ENCODE results near the gene ITIH2.

ITIH2 gene

DNA sequence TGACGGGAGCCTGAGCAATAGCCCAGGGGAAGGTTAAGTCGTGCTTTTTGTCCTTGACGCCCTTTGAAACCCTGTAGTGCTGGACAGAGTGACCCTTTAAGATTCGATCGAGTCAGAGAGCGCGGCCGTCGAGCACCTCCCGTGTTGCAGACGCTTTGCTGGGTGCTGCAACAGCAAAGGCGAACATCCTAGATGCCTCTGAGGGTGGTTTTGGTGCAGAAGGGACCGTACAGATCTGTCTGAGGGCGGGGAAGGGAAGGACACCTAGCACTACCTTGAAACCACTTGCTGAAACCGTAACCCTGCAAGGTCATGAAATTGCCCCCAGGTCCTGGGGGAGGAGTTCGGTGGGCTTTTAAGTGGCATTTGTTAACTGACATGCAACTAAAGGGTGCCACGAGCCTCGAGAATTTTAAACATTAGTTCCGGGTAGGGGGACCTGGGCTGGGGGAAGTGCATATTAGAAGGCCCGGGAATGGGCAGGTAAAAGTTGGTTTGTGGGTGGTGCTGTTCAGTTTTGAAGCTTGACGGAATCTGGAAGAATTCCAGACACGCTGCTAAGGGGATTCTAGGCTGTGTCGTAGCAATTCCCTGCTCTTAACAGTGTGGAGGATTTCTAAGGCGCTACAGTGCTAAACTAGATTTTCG, 85.6 kb downstream of the ITIH2 start:
- Histone ChIP-seq H3K27ac (ENCODE audit: low read length) (peak overlapping the region; percentile 85), H3K36me3 (ENCODE audit: insufficient read depth, low read depth, low read length) (peaks cover 24% of the 10 kb centered on the region), H3K4me3 (ENCODE audit: low read length) (peak overlapping the region; percentile 99), H3K9me3 (ENCODE audit: insufficient read depth, low read depth, low read length) (no peaks in the 10 kb centered on the region), H3K4me1 (ENCODE audit: insufficient read depth, low read length) (peaks cover 3% of the 10 kb centered on the region; the same call in 1 of the 2 replicates), H3K27me3 (ENCODE audit: insufficient read depth, low read length) (no peaks in the 10 kb centered on the region), H3K9ac (ENCODE audit: low read depth, low read length) (peak overlapping the region; percentile 94)

DNA sequence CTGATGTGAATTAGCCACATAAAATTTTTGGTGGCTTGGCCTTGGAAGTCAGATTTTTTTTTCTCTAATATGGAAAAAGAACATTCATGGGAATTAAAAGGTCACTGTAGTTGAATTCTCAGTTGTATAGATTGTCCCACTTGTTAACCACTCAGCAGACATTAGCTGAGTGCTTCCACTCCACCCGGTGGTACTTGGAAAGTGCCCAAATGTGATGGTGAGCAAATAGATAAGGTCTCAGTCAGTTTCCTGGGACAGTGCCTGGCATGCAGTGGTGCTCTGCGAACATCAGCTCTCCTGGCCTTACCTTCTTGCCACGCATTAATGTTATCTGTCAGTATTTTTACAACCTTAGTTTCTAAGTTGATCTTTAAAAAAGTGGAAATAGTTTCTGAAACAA, 86.3 kb downstream of the ITIH2 start:
- H3K4me3 ChIP-seq (ENCODE audit: low read length) = peak overlapping the region; percentile 99
- peak overlapping the region; percentile 94; the same call in 1 of the 2 replicates for H3K9ac ChIP-seq (ENCODE audit: low read depth, low read length)
- H3K9me3 ChIP-seq (ENCODE audit: insufficient read depth, low read depth, low read length) = no peaks in the 10 kb centered on the region
- peaks cover 19% of the 10 kb centered on the region; the same call in 1 of the 2 replicates for H3K36me3 ChIP-seq (ENCODE audit: insufficient read depth, low read depth, low read length)
- no peak overlapping the region for H3K27ac ChIP-seq (ENCODE audit: low read length)
- H3K27me3 ChIP-seq (ENCODE audit: insufficient read depth, low read length) = no peaks in the 10 kb centered on the region
- peaks cover 3% of the 10 kb centered on the region; the same call in 1 of the 2 replicates for H3K4me1 ChIP-seq (ENCODE audit: insufficient read depth, low read length)

DNA sequence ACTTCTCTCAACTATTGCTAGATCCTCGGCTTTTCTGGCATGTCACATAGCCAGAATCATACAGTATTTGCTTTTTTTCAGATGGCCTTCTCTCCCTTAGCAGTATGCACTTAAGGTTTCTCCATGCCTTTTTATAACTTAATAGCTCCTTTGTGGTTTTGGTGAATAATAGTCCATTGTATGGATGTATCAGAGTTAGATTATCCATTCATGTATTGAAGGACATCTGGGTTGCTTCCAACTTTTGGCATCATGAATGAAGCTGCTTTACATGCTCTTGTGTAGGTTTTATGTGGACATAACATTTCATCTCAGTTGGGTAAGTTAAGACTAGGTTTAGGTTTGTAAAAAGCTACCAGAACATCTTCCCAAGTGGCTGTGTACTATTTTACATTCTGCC, 89.4 kb downstream of the ITIH2 start:
- Histone ChIP-seq H3K9ac (ENCODE audit: low read depth, low read length) (no peak overlapping the region), H3K4me3 (ENCODE audit: low read length) (no peak overlapping the region), H3K4me1 (ENCODE audit: insufficient read depth, low read length) (no peaks in the 10 kb centered on the region; the same call in 1 of the 2 replicates), H3K27me3 (ENCODE audit: insufficient read depth, low read length) (no peaks in the 10 kb centered on the region), H3K9me3 (ENCODE audit: insufficient read depth, low read depth, low read length) (no peaks in the 10 kb centered on the region), H3K27ac (ENCODE audit: low read length) (no peak overlapping the region), H3K36me3 (ENCODE audit: insufficient read depth, low read depth, low read length) (peaks cover 35% of the 10 kb centered on the region)

DNA sequence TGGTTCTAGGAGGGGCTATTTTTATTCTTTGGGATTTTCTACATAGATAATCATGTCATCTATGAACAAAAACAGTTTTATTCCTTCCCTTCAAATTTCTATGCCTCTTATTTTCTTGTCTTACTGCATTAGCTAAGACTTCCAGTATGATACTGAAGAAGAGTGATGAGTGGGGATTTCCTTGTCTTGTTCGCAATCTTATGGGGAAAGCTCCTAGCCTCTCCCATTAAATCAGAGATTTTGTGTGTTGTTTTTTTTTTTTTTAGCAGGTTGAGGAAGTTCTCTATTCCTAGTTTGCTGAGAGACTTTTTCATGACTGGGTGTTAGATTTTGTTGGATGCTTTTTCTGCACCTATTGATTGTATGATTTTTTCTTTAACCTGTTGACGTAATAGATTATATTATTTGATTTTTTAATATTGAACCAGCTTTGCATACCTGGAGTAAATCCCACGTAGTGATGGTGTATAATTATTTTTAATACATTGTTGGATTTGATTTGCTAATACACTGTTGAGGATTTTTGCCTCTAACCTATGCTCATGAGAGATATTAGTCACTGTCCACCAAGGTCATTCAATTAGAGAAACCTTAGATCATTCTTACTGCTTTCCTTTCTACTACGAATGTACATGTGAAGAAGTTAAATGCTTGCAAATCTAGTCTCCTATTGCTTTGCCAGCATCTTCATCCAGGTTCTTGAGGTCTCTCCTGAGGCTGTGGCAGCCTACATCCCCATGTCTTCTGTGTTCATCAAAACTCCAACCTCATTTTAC, 91.3 kb downstream of the ITIH2 start:
- no peaks in the 10 kb centered on the region; the same call in 1 of the 2 replicates for H3K4me1 ChIP-seq (ENCODE audit: insufficient read depth, low read length)
- no peaks in the 10 kb centered on the region for H3K9me3 ChIP-seq (ENCODE audit: insufficient read depth, low read depth, low read length)
- peaks cover 51% of the 10 kb centered on the region for H3K36me3 ChIP-seq (ENCODE audit: insufficient read depth, low read depth, low read length)
- no peak overlapping the region for H3K9ac ChIP-seq (ENCODE audit: low read depth, low read length)
- H3K27me3 ChIP-seq (ENCODE audit: insufficient read depth, low read length) = no peaks in the 10 kb centered on the region
- H3K27ac ChIP-seq (ENCODE audit: low read length) = no peak overlapping the region
- H3K4me3 ChIP-seq (ENCODE audit: low read length) = no peak overlapping the region

DNA sequence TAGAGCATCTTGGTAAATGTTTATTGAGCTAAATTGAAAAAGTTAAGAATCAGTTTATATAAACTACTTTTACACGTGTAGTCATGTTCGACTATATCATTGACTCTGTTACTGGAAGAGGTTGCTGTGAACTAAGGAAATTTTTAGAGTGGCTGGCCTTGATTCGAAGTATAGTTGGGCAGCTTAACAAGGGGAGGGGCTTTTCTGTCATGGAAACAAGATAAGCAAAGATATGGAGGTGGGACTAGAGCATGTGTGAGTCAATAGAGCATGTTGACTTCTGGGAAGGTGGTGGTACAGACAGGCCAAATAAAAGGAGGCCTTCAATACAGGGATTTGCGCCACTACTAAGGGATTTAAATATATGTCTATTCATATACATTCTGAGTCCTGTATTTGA, 92.5 kb downstream of the ITIH2 start:
- no peaks in the 10 kb centered on the region for H3K9me3 ChIP-seq (ENCODE audit: insufficient read depth, low read depth, low read length)
- H3K4me1 ChIP-seq (ENCODE audit: insufficient read depth, low read length) = no peaks in the 10 kb centered on the region
- no peaks in the 10 kb centered on the region for H3K27me3 ChIP-seq (ENCODE audit: insufficient read depth, low read length)
- no peak overlapping the region for H3K9ac ChIP-seq (ENCODE audit: low read depth, low read length)
- no peak overlapping the region for H3K27ac ChIP-seq (ENCODE audit: low read length)
- H3K36me3 ChIP-seq (ENCODE audit: insufficient read depth, low read depth, low read length) = peaks cover 59% of the 10 kb centered on the region
- H3K4me3 ChIP-seq (ENCODE audit: low read length) = no peak overlapping the region

DNA sequence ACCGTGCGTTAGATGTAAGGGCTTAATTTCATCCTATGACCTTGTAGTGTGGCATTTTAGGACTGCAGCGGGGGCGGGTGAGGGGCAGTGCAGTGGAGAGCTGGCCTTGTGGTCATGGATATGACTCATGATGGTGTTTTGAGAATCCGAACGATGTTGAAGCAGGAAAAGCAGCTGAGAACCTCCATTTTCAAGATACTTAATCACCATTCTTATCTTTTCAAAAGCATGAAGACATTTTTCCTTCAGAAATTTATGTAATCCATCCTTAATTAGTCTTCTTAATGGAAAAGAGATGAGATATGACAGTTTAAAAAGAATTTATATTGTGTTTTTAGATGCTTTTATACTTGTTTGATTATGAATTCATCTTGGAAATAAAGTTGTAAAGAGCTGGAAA, 94.5 kb downstream of the ITIH2 start:
- Histone ChIP-seq H3K9me3 (ENCODE audit: insufficient read depth, low read depth, low read length) (no peaks in the 10 kb centered on the region), H3K27ac (ENCODE audit: low read length) (no peak overlapping the region), H3K36me3 (ENCODE audit: insufficient read depth, low read depth, low read length) (peaks cover 66% of the 10 kb centered on the region)

More for the DNA sequence above, 94.5 kb downstream of the ITIH2 start:
- Histone ChIP-seq H3K27me3 (ENCODE audit: insufficient read depth, low read length) (no peaks in the 10 kb centered on the region), H3K4me3 (ENCODE audit: low read length) (no peak overlapping the region), H3K9ac (ENCODE audit: low read depth, low read length) (no peak overlapping the region), H3K4me1 (ENCODE audit: insufficient read depth, low read length) (no peaks in the 10 kb centered on the region)
